Esophagus muscularis mucosa (tissue), 4 donors: ENCODE data around the gene CMTM5. TPM values are rescaled to one million over a fixed set of nuclear protein-coding genes. Genes with fewer than 3 reads are reported as not detected.

Experiments used
- DNase-seq: peaks from one replicate; pipeline ENCODE4 v3.0.0-alpha.2; 2017; ENCODE audit errors: extremely low spot score
- H3K27ac ChIP-seq, 4 donors: fragments of 200-600 bp; sonication (generic); replicated peaks in 1 of 4; 1 replicate in 3 of 4; 2 replicates in 1 of 4; pipeline ENCODE4 v1.5.1; 2016 to 2019; ENCODE audit warnings: mild to moderate bottlenecking in 1 of 4
- H3K27me3 ChIP-seq, 4 donors: fragments of 200-600 bp; sonication (generic); one replicate each; pipeline versions ENCODE4 v1.5.1 to v1.6.0; 2016 to 2019
- H3K36me3 ChIP-seq, 4 donors: fragments of 200-600 bp; sonication (generic); one replicate each; pipeline ENCODE4 v1.5.1; 2016 to 2019
- H3K4me1 ChIP-seq, 4 donors: fragments of 200-600 bp; sonication (generic); one replicate each; pipeline ENCODE4 v1.5.1; 2016 to 2019
- H3K4me3 ChIP-seq, 4 donors: fragments of 200-600 bp; sonication (generic); 1 replicate in 2 of 4; 2 replicates in 2 of 4; pipeline ENCODE4 v1.5.1; 2016 to 2019; ENCODE audit warnings: mild to moderate bottlenecking in 4 of 4, moderate library complexity in 1 of 4
- H3K9me3 ChIP-seq, 4 donors: fragments of 200-600 bp; sonication (generic); 1 replicate in 3 of 4; 2 replicates in 1 of 4; pipeline ENCODE4 v1.5.1; 2016 to 2019
- EP300 ChIP-seq: sonication (generic); formaldehyde crosslinking; IDR thresholded peaks from one replicate; pipeline ENCODE4 v1.6.1; 2017; ENCODE audit warnings: antibody characterized with exemption
- POLR2A ChIP-seq: fragments of 450-650 bp; IDR thresholded peaks from one replicate; pipeline ENCODE4 v1.6.1; 2017; ENCODE audit warnings: antibody characterized with exemption, moderate library complexity, mild to moderate bottlenecking, low read depth
- POLR2AphosphoS5 ChIP-seq, 2 donors: sonication (generic); formaldehyde crosslinking; IDR thresholded peaks; one replicate each; pipeline ENCODE4 v1.6.1; 2017; ENCODE audit warnings: antibody characterized with exemption in 2 of 2
- WGBS: methylation state at CpG from one replicate; pipeline ENCODE4 v1.1.5; 2018; 5-methylcytosine and 5-hydroxymethylcytosine counted together
- intact Hi-C: fragments of 100-400 bp; cut with DNase I; formaldehyde crosslinking; loops from one replicate; pipeline ENCODE4 v1.15.1; 2023
- total RNA-seq, 4 donors: library from RNA; depleted of rRNA; stranded (reverse); fragments of >200 nt; gene quantifications; one replicate each; pipeline versions ENCODE4 v1.1.0 to v1.2.1, GENCODE V29; 2016
- TF ChIP-seq, protein P1 (sequence below), 3 experiments: fragments of 200-600 bp in 2 of 3; fragments of 450-650 bp in 1 of 3; sonication (generic) in 2 of 3; IDR thresholded peaks; one replicate each; pipeline ENCODE4 v1.5.1; 2017 to 2019; ENCODE audit warnings: antibody characterized with exemption in 3 of 3, mild to moderate bottlenecking in 2 of 3, moderate library complexity in 1 of 3

Gene CMTM5
- total RNA-seq, 4 donors from 2014 or later = 0.78 to 2.9 (median 1.9) TPM

DNA sequence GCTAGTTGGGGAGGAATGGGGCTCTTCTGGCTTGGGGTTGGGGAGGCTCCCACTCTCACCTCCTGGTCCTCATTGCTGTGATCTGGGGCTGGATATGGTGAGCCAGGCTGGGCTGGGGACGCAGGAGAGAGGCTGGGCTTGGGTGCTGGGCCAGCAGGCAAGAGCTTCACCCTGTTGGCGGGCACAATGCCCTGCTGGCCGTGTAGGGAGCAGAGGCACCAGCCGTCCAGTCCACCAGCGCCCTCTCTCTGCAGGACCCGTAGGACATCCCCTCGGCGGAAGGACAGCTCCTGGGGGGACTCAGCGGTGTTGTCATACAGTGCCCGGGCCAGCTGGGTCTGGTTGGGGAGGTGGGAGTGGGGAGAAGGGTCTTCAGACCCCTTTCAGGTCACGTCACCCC, 16.4 kb upstream of the CMTM5 start:
- 82% methylated on average over 6 of the region's 11 CpGs for WGBS
- no peak for DNase-seq
- H3K36me3 ChIP-seq = peaks cover 0 to 47% (median 18%) of the 10 kb centered on the region in 4 donors
- no peak overlapping the region for H3K4me3 ChIP-seq
- H3K4me1 ChIP-seq = peaks cover 8 to 73% (median 69%) of the 10 kb centered on the region in 4 donors
- H3K27me3 ChIP-seq = peaks cover 0 to 10% (median 0%) of the 10 kb centered on the region in 4 donors
- intact Hi-C loops = no loop called here
- TF ChIP-seq, protein P1, sequence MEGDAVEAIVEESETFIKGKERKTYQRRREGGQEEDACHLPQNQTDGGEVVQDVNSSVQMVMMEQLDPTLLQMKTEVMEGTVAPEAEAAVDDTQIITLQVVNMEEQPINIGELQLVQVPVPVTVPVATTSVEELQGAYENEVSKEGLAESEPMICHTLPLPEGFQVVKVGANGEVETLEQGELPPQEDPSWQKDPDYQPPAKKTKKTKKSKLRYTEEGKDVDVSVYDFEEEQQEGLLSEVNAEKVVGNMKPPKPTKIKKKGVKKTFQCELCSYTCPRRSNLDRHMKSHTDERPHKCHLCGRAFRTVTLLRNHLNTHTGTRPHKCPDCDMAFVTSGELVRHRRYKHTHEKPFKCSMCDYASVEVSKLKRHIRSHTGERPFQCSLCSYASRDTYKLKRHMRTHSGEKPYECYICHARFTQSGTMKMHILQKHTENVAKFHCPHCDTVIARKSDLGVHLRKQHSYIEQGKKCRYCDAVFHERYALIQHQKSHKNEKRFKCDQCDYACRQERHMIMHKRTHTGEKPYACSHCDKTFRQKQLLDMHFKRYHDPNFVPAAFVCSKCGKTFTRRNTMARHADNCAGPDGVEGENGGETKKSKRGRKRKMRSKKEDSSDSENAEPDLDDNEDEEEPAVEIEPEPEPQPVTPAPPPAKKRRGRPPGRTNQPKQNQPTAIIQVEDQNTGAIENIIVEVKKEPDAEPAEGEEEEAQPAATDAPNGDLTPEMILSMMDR (IDR thresholded peaks at IDR 0.05) = peak in 1 of 3 experiments; percentile 4
- TF ChIP-seq POLR2AphosphoS5 (IDR thresholded peaks at IDR 0.05) (no peak), EP300 (no peak)
- H3K9me3 ChIP-seq = no peaks in the 10 kb centered on the region
- peak overlapping the region; percentile 26 to 55 (median 47) for H3K27ac ChIP-seq

DNA sequence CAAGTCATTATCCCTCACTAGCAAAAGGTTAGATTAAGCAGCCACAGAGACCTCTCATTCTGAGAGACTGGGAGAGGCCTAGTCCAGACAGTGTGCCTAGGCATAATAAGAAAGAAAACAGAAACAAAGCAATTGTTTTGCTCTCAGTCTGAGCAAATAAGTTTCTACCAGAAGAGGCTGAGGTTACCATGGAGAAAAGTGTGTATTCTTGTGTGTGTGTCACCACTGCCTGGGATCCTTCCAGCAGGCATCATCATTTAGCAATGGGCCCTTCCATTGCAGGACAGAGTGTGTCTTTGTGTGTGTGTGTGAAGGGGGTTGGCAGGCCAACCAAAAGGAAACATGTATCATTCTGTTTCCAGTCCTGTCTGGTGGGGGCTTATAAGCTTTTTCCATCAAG, 15.5 kb upstream of the CMTM5 start:
- DNase-seq = no peak
- H3K4me1 ChIP-seq = peaks cover 13 to 81% (median 77%) of the 10 kb centered on the region in 4 donors
- H3K9me3 ChIP-seq = no peaks in the 10 kb centered on the region
- peaks cover 0 to 16% (median 0%) of the 10 kb centered on the region in 4 donors for H3K27me3 ChIP-seq
- intact Hi-C loops = no loop called here
- H3K36me3 ChIP-seq = peaks cover 0 to 42% (median 17%) of the 10 kb centered on the region in 4 donors
- no peak for TF ChIP-seq EP300
- TF ChIP-seq POLR2AphosphoS5 (IDR thresholded peaks at IDR 0.05) = peak; percentile 13 to 51
- H3K4me3 ChIP-seq = no peak overlapping the region
- peak overlapping the region in 3 of 4 donors; percentile 52 to 57 (median 55) for H3K27ac ChIP-seq

DNA sequence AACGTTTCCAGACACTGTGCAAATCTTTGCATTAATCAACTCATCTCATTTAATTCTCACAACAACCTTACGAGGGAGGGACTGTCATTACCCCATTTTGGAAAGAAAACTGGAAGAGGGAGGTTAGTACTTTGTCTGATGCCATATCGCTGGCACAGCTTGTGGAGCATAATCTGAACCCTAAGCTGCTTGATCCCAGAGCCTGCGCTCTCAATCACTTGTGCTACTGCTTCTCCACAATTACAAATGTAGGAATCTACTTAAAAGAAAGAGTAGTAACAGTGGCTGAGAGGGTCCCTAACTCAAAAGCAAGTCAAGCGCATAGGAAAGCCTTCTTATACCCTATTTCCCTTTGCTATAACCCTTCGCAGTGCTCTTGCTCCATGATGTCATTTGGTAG, 15.1 kb upstream of the CMTM5 start:
- H3K9me3 ChIP-seq = no peaks in the 10 kb centered on the region
- TF ChIP-seq POLR2AphosphoS5 (IDR thresholded peaks at IDR 0.05) = no peak
- TF ChIP-seq, protein P1 (IDR thresholded peaks at IDR 0.05) = no peak
- no peak for TF ChIP-seq POLR2A
- TF ChIP-seq EP300 = no peak
- H3K4me3 ChIP-seq = no peak overlapping the region
- H3K4me1 ChIP-seq = peaks cover 13 to 86% (median 81%) of the 10 kb centered on the region in 4 donors
- no peak for DNase-seq
- H3K36me3 ChIP-seq = peaks cover 0 to 37% (median 15%) of the 10 kb centered on the region in 4 donors
- intact Hi-C loops = no loop called here
- peaks cover 0 to 16% (median 0%) of the 10 kb centered on the region in 4 donors for H3K27me3 ChIP-seq
- H3K27ac ChIP-seq = peak overlapping the region in 3 of 4 donors; percentile 44 to 57 (median 55)
- 73% methylated on average over 6 of the region's 6 CpGs for WGBS

DNA sequence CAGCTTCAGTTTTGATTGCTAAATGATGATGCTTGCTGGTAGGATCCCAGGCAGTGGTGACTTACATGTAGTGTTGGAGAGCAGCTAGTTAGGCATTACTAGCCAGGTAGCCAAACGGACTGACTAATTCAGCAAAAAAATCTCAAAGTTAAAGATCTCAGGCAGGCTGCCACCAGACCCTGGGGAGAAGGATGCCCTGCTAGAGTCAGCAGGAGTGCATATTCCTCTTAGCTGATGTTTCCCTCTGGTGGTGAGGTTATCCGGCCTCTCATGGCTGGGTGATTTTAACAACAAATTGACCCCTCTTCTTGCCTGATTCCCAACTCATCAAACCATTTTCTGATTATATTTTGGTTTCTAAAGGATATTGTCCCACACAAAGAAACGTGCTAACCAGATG, 14.6 kb upstream of the CMTM5 start:
- intact Hi-C loops = no loop called here
- Histone ChIP-seq H3K36me3 (peaks cover 0 to 33% (median 13%) of the 10 kb centered on the region in 4 donors), H3K27me3 (peaks cover 0 to 16% (median 0%) of the 10 kb centered on the region in 4 donors), H3K4me3 (no peak overlapping the region), H3K4me1 (peaks cover 13 to 90% (median 84%) of the 10 kb centered on the region in 4 donors), H3K27ac (peak overlapping the region in 3 of 4 donors; percentile 44 to 57 (median 55)), H3K9me3 (no peaks in the 10 kb centered on the region)
- 53% methylated on average over 3 of the region's 3 CpGs for WGBS
- TF ChIP-seq POLR2AphosphoS5 (IDR thresholded peaks at IDR 0.05) (no peak), EP300 (no peak), POLR2A (no peak)
- TF ChIP-seq, protein P1 (IDR thresholded peaks at IDR 0.05) = peak in 1 of 3 experiments; percentile 15
- DNase-seq = no peak

DNA sequence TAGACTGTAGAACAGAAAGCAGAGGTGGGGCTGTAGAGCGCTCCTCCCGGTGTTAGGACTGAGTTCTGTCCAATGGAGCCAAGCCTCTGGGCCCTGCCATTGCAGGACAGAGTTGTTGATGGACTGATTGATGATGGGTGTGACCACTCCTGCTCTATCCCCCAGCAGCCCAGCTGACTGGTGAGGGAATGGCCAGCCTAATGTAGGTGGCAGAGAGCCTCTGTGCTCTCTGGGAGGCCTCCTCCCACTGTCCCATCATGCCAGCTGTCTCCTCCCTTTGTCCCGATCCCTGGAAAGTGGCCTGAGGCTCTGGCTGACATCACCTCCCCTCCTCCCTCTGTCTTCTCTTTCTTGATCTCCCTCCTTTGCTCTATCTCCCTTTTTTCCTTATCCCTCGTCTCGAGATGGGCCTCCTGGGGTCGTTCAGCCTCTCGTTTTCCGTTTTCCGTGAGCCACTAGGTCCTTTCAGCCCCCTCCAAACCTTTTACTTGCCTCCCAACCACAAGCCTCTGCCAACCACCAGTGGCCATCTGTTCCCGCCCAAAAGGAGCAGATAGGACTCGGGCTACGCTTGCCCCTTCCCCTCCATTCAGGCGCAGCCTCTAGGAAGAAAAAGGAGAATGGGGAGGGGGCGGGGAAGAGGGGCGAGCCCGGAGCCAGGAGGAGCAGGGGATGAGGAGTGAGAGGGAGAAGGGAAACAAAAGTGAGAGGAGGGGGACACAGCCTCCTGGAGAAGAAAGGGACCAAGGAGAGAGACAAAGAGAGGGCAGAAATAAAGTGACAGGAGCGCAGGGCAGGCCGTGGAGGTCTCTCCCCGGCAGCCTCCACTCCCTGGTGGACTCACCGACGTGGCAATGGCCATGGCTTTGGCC, 12.4 kb upstream of the CMTM5 start:
- intact Hi-C loops = no loop called here
- no peaks in the 10 kb centered on the region for H3K9me3 ChIP-seq
- 10% methylated on average over 21 of the region's 21 CpGs for WGBS
- peak overlapping the region; percentile 96 to 98 (median 96) for H3K27ac ChIP-seq
- peaks cover 0 to 16% (median 0%) of the 10 kb centered on the region in 4 donors for H3K27me3 ChIP-seq
- peaks cover 0 to 14% (median 5%) of the 10 kb centered on the region in 4 donors for H3K36me3 ChIP-seq
- no peak for DNase-seq
- H3K4me3 ChIP-seq = peak overlapping the region; percentile 61 to 72 (median 66)
- H3K4me1 ChIP-seq = peaks cover 13 to 79% (median 75%) of the 10 kb centered on the region in 4 donors
- TF ChIP-seq POLR2AphosphoS5 (IDR thresholded peaks at IDR 0.05) = peak in 1 of 2 donors; percentile 67
- TF ChIP-seq, protein P1 (IDR thresholded peaks at IDR 0.05) = no peak
